AG10803 (cell line): ENCODE results near the gene FHDC1.

ENCODE experiments used
- DNase-seq: peaks from one replicate; pipeline ENCODE4 v3.0.0; 2010; ENCODE audit warnings: low read depth
- H3K4me3 ChIP-seq: 2 replicates; pipeline ENCODE4 v1.5.1; 2011; ENCODE audit warnings: mild to moderate bottlenecking, low read length, control low read depth
- CTCF ChIP-seq: conservative IDR thresholded peaks from 2 replicates; pipeline ENCODE4 v1.5.1; 2011; ENCODE audit warnings: mild to moderate bottlenecking, low read length, control low read depth, inconsistent platforms

The FHDC1 gene

GRCh38 chr4:152947311-152947710, 11.2 kb downstream of the FHDC1 start:
- no peak for DNase-seq
- no peak overlapping the region for H3K4me3 ChIP-seq
- TF ChIP-seq CTCF = no peak

GRCh38 chr4:152949930-152950329, 13.8 kb downstream of the FHDC1 start:
- no peak for TF ChIP-seq CTCF
- DNase-seq = no peak
- no peak overlapping the region for H3K4me3 ChIP-seq

- DNase-seq = no peak
- TF ChIP-seq CTCF = no peak
- H3K4me3 ChIP-seq = no peak overlapping the region
Observed at GRCh38 chr4:152950402-152951274, 14.5 kb downstream of the FHDC1 start.

- H3K4me3 ChIP-seq = no peak overlapping the region
- no peak for TF ChIP-seq CTCF
- no peak for DNase-seq
Observed at GRCh38 chr4:152951348-152951747, 15.2 kb downstream of the FHDC1 start.

- no peak for TF ChIP-seq CTCF
- H3K4me3 ChIP-seq = no peak overlapping the region
- DNase-seq = no peak
Observed at GRCh38 chr4:152953514-152953913, 17.4 kb downstream of the FHDC1 start.

GRCh38 chr4:152954741-152955140, 18.6 kb downstream of the FHDC1 start:
- DNase-seq = no peak
- no peak overlapping the region for H3K4me3 ChIP-seq
- TF ChIP-seq CTCF = no peak

- H3K4me3 ChIP-seq = no peak overlapping the region
- no peak for TF ChIP-seq CTCF
- DNase-seq = no peak
Observed at GRCh38 chr4:152956147-152956546, 20.0 kb downstream of the FHDC1 start.
